Thyroid gland (tissue), 4 donors: ENCODE measurements around the gene DDIAS. TPM values are rescaled to one million over a fixed set of nuclear protein-coding genes. Genes with fewer than 3 reads are reported as not detected.

Source experiments
- DNase-seq, 2 donors: peaks; one replicate each; pipeline ENCODE4 v3.0.0-alpha.2; 2019
- H3K27ac ChIP-seq, 3 donors: fragments of 200-600 bp; sonication (generic); 1 replicate in 2 of 3; 2 replicates in 1 of 3; pipeline ENCODE4 v1.5.1; 2016 to 2019; ENCODE audit warnings: mild to moderate bottlenecking in 1 of 3, moderate library complexity in 1 of 3
- H3K27me3 ChIP-seq: fragments of 200-600 bp; sonication (generic); one replicate; pipeline ENCODE4 v1.5.1; 2019
- H3K36me3 ChIP-seq, 2 donors: fragments of 200-600 bp; sonication (generic); one replicate each; pipeline ENCODE4 v1.5.1; 2016 to 2019
- H3K4me1 ChIP-seq, 2 donors: fragments of 200-600 bp; sonication (generic); one replicate each; pipeline ENCODE4 v1.5.1; 2017 to 2019
- H3K4me3 ChIP-seq, 3 donors: fragments of 200-600 bp; sonication (generic); replicated peaks in 1 of 3; 1 replicate in 2 of 3; 2 replicates in 1 of 3; pipeline ENCODE4 v1.5.1; 2016; ENCODE audit warnings: mild to moderate bottlenecking in 1 of 3
- H3K9me3 ChIP-seq: fragments of 200-600 bp; sonication (generic); one replicate; pipeline ENCODE4 v1.5.1; 2017
- CTCF ChIP-seq, 6 experiments: fragments of 200-600 bp in 3 of 6; fragments of 450-650 bp in 3 of 6; sonication (generic) in 3 of 6; IDR thresholded peaks; one replicate each; pipeline ENCODE4 v1.5.1; 2016 to 2019; ENCODE audit warnings: antibody characterized with exemption in 6 of 6, mild to moderate bottlenecking in 2 of 6, inconsistent platforms in 1 of 6, moderate library complexity in 1 of 6
- POLR2A ChIP-seq, 2 donors: fragments of 450-650 bp; IDR thresholded peaks; one replicate each; pipeline ENCODE4 v1.6.1; 2017; ENCODE audit warnings: antibody characterized with exemption in 2 of 2, mild to moderate bottlenecking in 2 of 2, moderate library complexity in 1 of 2
- WGBS, 2 donors: methylation state at CpG; one replicate each; pipeline ENCODE4 v1.1.5; 2017; 5-methylcytosine and 5-hydroxymethylcytosine counted together
- intact Hi-C: fragments of 100-400 bp; cut with DNase I; formaldehyde crosslinking; loops from one replicate; pipeline ENCODE4 v1.15.1; 2023
- total RNA-seq, 4 donors: library from RNA; depleted of rRNA; stranded (reverse); fragments of >200 nt; gene quantifications; one replicate each; pipeline ENCODE4 v1.2.3, GENCODE V29; 2016

DDIAS gene
- total RNA-seq, 4 donors from 2014 or later = 0.25 to 3.3 (median 0.95) TPM

- Histone ChIP-seq H3K36me3 (no peaks in the 10 kb centered on the region), H3K4me3 (peak within 1 kb of the TSS; percentile 41 to 78 (median 60)), H3K27me3 (no peaks in the 10 kb centered on the region), H3K9me3 (no peaks in the 10 kb centered on the region), H3K27ac (peak within 1 kb of the TSS; percentile 77 to 94 (median 92)), H3K4me1 (peaks cover 0 to 9% of the 10 kb centered on the region in 2 donors)
- peak in 1 of 2 donors; percentile 96 for TF ChIP-seq POLR2A (IDR thresholded peaks at IDR 0.05)
- TF ChIP-seq CTCF (IDR thresholded peaks at IDR 0.05) = no peak
- intact Hi-C loops = loop anchor here (10.0 kb wide), 3 partner anchors 174 to 914 kb away; partner anchors contain the start of genes ANKRD42 and RAB30
- 0 to 1% methylated on average over 35 to 40 of the region's 40 CpGs for WGBS, 2 donors
- peak; percentile 96 to 98 for DNase-seq
These were observed 1.0 kb upstream of the DDIAS start, which contains the start of gene PRCP for GRCh38 chr11:82900277-82901164. PRCP (minus strand) TSS chr11:82900430; CDS start chr11:82900402, 28 bp downstream.

GRCh38 chr11:82901922-82902485 lies 468 bp downstream of the DDIAS start:
- H3K9me3 ChIP-seq = no peaks in the 10 kb centered on the region
- DNase-seq = no peak
- H3K4me1 ChIP-seq = peaks cover 0 to 9% of the 10 kb centered on the region in 2 donors
- TF ChIP-seq CTCF (IDR thresholded peaks at IDR 0.05) (no peak), POLR2A (IDR thresholded peaks at IDR 0.05) (no peak)
- no peak overlapping the region for H3K27ac ChIP-seq
- no peaks in the 10 kb centered on the region for H3K27me3 ChIP-seq
- H3K36me3 ChIP-seq = no peaks in the 10 kb centered on the region
- peak overlapping the region in 1 of 3 donors; percentile 60 for H3K4me3 ChIP-seq
- 2 to 3% methylated on average over 15 of the region's 15 CpGs for WGBS, 2 donors
- intact Hi-C loops = loop anchor here (10.0 kb wide), 3 partner anchors 173 to 913 kb away; partner anchors contain the start of genes ANKRD42 and RAB30

DNA sequence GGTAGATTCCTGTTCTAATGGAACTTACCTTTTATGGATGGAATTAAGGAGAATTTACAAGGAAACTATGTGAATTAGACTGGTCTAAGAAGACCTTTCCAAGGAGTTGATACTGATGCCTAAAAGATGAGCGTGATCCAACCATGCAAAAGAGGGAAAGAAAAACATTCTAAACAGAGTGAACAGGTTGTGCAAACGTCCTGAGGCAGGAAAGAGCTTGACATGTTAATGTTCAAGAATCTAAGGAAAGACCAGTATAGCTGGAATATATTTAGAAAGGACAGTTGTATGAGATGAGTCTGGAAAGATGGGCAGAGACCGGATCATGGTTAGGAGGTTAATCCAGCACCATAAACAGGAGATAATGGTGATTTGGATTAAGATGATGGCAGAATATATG lies 1.3 kb downstream of the DDIAS start:
- Histone ChIP-seq H3K4me3 (no peak overlapping the region), H3K27me3 (no peaks in the 10 kb centered on the region), H3K9me3 (no peaks in the 10 kb centered on the region), H3K36me3 (no peaks in the 10 kb centered on the region), H3K27ac (no peak overlapping the region), H3K4me1 (peaks cover 0 to 9% of the 10 kb centered on the region in 2 donors)
- TF ChIP-seq CTCF (IDR thresholded peaks at IDR 0.05) = no peak
- DNase-seq = no peak
- intact Hi-C loops = loop anchor here (10.0 kb wide), 3 partner anchors 172 to 912 kb away; partner anchors contain the start of genes ANKRD42 and RAB30
- 75 to 78% methylated on average over 3 of the region's 3 CpGs for WGBS, 2 donors

- Histone ChIP-seq H3K9me3 (no peaks in the 10 kb centered on the region), H3K4me3 (no peak overlapping the region), H3K27me3 (no peaks in the 10 kb centered on the region), H3K4me1 (peaks cover 0 to 4% of the 10 kb centered on the region in 2 donors), H3K36me3 (no peaks in the 10 kb centered on the region), H3K27ac (no peak overlapping the region)
- intact Hi-C loops = loop anchor here (10.0 kb wide), 3 partner anchors 171 to 911 kb away; partner anchors contain the start of genes ANKRD42 and RAB30
- no peak for DNase-seq
- 84 to 86% methylated on average over 3 of the region's 3 CpGs for WGBS, 2 donors
- TF ChIP-seq POLR2A (IDR thresholded peaks at IDR 0.05) (no peak), CTCF (IDR thresholded peaks at IDR 0.05) (no peak)
These were observed 2.5 kb downstream of the DDIAS start for GRCh38 chr11:82903843-82904586.
